ENCODE measurements around the gene PANX1. TPM values are rescaled to one million over a fixed set of nuclear protein-coding genes. Genes with fewer than 3 reads are reported as not detected.

Gene PANX1
- total RNA-seq, 4 donors from 2014 or later: 9.0 to 20.1 (median 11.3) TPM

- Histone ChIP-seq H3K9me3 (no peaks in the 10 kb centered on the region), H3K27ac (no peak overlapping the region), H3K36me3 (peaks cover 0 to 3% (median 0%) of the 10 kb centered on the region in 4 donors), H3K4me1 (peaks cover 0 to 18% (median 7%) of the 10 kb centered on the region in 4 donors), H3K4me3 (no peak overlapping the region), H3K27me3 (no peaks in the 10 kb centered on the region)
- intact Hi-C loops (cut with DNase I; ENCODE audit: low total_unique reads) (no loop called here), in situ Hi-C loops (cut with MboI; ENCODE audit: low pct_ligation_motif_present in 1 of 4, low pct_unique_long_range_greater_than_20kb in 1 of 4, low sequenced_read_pairs in 3 of 4) (loop anchor here in 1 of 4 donors (25.0 kb wide), 1 partner anchor 237 kb away; the partner anchor contains the start of gene GPR83)
- 67 to 80% methylated on average over 1 to 2 of the region's 2 CpGs for WGBS, 2 donors (ENCODE audit: low coverage in 1 of 2)
- TF ChIP-seq EP300 (IDR thresholded peaks at IDR 0.05; ENCODE audit: low read depth) (no peak), POLR2A (IDR thresholded peaks at IDR 0.05) (no peak), POLR2AphosphoS5 (IDR thresholded peaks at IDR 0.05) (no peak)
- DNase-seq: no peak
Measured at GRCh38 chr11:94175535-94175934, 46.9 kb downstream of the PANX1 start.

- peaks cover 0 to 26% (median 7%) of the 10 kb centered on the region in 4 donors for H3K4me1 ChIP-seq
- DNase-seq: peak; percentile 51
- no peaks in the 10 kb centered on the region for H3K27me3 ChIP-seq
- TF ChIP-seq POLR2AphosphoS5 (IDR thresholded peaks at IDR 0.05) (no peak), CTCF (IDR thresholded peaks at IDR 0.05) (no peak), EP300 (IDR thresholded peaks at IDR 0.05; ENCODE audit: low read depth) (no peak)
- H3K9me3 ChIP-seq: no peaks in the 10 kb centered on the region
- 50 to 74% methylated on average over 11 of the region's 11 CpGs for WGBS, 2 donors (ENCODE audit: low coverage in 1 of 2)
- in situ Hi-C loops (cut with MboI; ENCODE audit: low pct_ligation_motif_present in 1 of 4, low pct_unique_long_range_greater_than_20kb in 1 of 4, low sequenced_read_pairs in 3 of 4) (loop anchor here in 1 of 4 donors (25.0 kb wide), 1 partner anchor 234 kb away; the partner anchor contains the start of gene GPR83), intact Hi-C loops (cut with DNase I; ENCODE audit: low total_unique reads) (no loop called here)
- no peak overlapping the region for H3K4me3 ChIP-seq
- H3K27ac ChIP-seq: peak overlapping the region in 2 of 4 donors; percentile 11 to 24
- peaks cover 0 to 10% (median 0%) of the 10 kb centered on the region in 4 donors for H3K36me3 ChIP-seq
Measured at GRCh38 chr11:94178331-94178730, 49.7 kb downstream of the PANX1 start.

- Histone ChIP-seq H3K36me3 (peaks cover 0 to 10% (median 0%) of the 10 kb centered on the region in 4 donors), H3K4me1 (peaks cover 0 to 28% (median 6%) of the 10 kb centered on the region in 4 donors), H3K27ac (no peak overlapping the region), H3K9me3 (no peaks in the 10 kb centered on the region), H3K4me3 (no peak overlapping the region), H3K27me3 (no peaks in the 10 kb centered on the region)
- intact Hi-C loops (cut with DNase I; ENCODE audit: low total_unique reads): loop anchor here (10.0 kb wide), 1 partner anchor 235 kb away; no protein-coding TSS in a partner anchor
- no peak for DNase-seq
- in situ Hi-C loops (cut with MboI; ENCODE audit: low pct_ligation_motif_present in 1 of 4, low pct_unique_long_range_greater_than_20kb in 1 of 4, low sequenced_read_pairs in 3 of 4): loop anchor here in 1 of 4 donors (25.0 kb wide), 1 partner anchor 233 kb away; the partner anchor contains the start of gene GPR83
- TF ChIP-seq EP300 (IDR thresholded peaks at IDR 0.05; ENCODE audit: low read depth) (no peak), POLR2A (IDR thresholded peaks at IDR 0.05) (no peak), POLR2AphosphoS5 (IDR thresholded peaks at IDR 0.05) (no peak), CTCF (IDR thresholded peaks at IDR 0.05) (no peak)
- WGBS, 2 donors (ENCODE audit: low coverage in 1 of 2): 88 to 89% methylated on average over 3 to 12 of the region's 12 CpGs
Measured at GRCh38 chr11:94179696-94180095, 51.1 kb downstream of the PANX1 start.

GRCh38 chr11:94181526-94181925 is 52.9 kb downstream of the PANX1 start:
- H3K27ac ChIP-seq: no peak overlapping the region
- in situ Hi-C loops (cut with MboI; ENCODE audit: low pct_ligation_motif_present in 1 of 4, low pct_unique_long_range_greater_than_20kb in 1 of 4, low sequenced_read_pairs in 3 of 4) (loop anchor here in 1 of 4 donors (25.0 kb wide), 1 partner anchor 231 kb away; the partner anchor contains the start of gene GPR83), intact Hi-C loops (cut with DNase I; ENCODE audit: low total_unique reads) (loop anchor here (10.0 kb wide), 1 partner anchor 233 kb away; no protein-coding TSS in a partner anchor)
- no peaks in the 10 kb centered on the region for H3K27me3 ChIP-seq
- DNase-seq: no peak
- H3K36me3 ChIP-seq: peaks cover 0 to 10% (median 0%) of the 10 kb centered on the region in 4 donors
- 78 to 83% methylated on average over 5 of the region's 5 CpGs for WGBS, 2 donors (ENCODE audit: low coverage in 1 of 2)
- H3K4me1 ChIP-seq: peaks cover 0 to 24% (median 2%) of the 10 kb centered on the region in 4 donors
- no peak overlapping the region for H3K4me3 ChIP-seq
- TF ChIP-seq POLR2A (IDR thresholded peaks at IDR 0.05) (no peak), EP300 (IDR thresholded peaks at IDR 0.05; ENCODE audit: low read depth) (no peak), POLR2AphosphoS5 (IDR thresholded peaks at IDR 0.05) (no peak), CTCF (IDR thresholded peaks at IDR 0.05) (no peak)
- no peaks in the 10 kb centered on the region for H3K9me3 ChIP-seq

Measured in transverse colon (tissue), 4 donors.